ENCODE results near the gene RRAGB. TPM values are rescaled to one million over a fixed set of nuclear protein-coding genes. Genes with fewer than 3 reads are reported as not detected.
"Not testable (repeated sequence)": the region's sequence is repeated elsewhere in the genome, so short reads cannot be mapped to it uniquely, and the experiment has no call there.

The RRAGB gene, protein sequence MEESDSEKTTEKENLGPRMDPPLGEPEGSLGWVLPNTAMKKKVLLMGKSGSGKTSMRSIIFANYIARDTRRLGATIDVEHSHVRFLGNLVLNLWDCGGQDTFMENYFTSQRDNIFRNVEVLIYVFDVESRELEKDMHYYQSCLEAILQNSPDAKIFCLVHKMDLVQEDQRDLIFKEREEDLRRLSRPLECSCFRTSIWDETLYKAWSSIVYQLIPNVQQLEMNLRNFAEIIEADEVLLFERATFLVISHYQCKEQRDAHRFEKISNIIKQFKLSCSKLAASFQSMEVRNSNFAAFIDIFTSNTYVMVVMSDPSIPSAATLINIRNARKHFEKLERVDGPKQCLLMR
- 23.5 and 25.0 TPM in 2 replicates for total RNA-seq

DNA sequence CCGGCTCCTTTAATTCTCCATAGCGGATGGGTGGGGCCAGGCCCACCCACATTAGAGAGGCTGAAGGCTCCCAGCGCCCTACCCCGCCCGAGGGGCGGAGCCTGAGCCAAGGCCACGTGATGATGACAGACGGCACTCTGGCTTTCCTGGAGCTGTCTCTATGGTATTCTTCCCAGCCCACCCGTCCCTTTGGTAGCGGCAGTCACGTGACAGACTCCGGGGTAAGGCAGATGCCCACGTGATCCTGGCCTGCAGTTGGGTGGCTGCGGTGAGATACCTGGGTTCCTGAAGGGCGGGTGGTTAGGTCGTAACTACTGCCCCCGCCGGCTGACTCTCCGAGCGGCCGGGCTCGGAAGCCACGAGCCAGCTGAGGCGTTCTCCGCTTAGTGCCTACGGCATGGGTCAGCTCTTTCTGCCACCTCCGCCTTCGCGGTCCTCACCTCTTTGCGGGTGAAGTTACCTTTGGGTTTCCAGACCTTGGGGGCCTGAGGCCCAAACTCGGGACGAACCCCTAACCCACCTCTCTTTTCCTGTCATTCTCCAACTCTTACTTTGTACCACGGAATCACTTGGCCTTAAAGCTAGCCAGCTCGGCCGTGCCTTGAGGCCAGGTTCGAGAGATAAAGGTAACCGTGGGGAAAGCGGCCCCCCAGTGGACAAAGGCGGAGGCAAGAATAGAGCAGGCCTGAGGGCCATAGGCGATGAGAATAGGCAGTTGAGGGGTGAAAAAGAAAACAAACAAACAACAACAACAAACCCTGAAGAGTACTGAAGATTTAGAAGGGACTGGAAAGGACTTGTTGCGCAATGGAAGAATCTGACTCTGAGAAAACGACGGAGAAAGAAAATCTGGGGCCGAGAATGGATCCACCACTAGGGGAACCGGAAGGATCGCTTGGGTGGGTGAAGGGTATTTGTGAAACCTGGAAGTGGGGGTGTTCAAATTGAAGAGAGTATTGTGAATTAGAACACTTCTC lies at the start of gene RRAGB:
Gene RRAGB, plus strand, starts transcription at position 229 of the 977 bp plus-strand sequence. Its CDS starts 579 bp downstream, at position 808.
- TF ChIP-seq, protein P1, sequence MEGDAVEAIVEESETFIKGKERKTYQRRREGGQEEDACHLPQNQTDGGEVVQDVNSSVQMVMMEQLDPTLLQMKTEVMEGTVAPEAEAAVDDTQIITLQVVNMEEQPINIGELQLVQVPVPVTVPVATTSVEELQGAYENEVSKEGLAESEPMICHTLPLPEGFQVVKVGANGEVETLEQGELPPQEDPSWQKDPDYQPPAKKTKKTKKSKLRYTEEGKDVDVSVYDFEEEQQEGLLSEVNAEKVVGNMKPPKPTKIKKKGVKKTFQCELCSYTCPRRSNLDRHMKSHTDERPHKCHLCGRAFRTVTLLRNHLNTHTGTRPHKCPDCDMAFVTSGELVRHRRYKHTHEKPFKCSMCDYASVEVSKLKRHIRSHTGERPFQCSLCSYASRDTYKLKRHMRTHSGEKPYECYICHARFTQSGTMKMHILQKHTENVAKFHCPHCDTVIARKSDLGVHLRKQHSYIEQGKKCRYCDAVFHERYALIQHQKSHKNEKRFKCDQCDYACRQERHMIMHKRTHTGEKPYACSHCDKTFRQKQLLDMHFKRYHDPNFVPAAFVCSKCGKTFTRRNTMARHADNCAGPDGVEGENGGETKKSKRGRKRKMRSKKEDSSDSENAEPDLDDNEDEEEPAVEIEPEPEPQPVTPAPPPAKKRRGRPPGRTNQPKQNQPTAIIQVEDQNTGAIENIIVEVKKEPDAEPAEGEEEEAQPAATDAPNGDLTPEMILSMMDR (IDR thresholded peaks at IDR 0.05; ENCODE audit: insufficient read depth, low read depth, low read length) = peak; percentile 53
- peak; percentile 93 for DNase-seq (ENCODE audit: low read depth)
- peak within 1 kb of the TSS; percentile 82 for H3K4me3 ChIP-seq (ENCODE audit: low read depth, low read length)

DNA sequence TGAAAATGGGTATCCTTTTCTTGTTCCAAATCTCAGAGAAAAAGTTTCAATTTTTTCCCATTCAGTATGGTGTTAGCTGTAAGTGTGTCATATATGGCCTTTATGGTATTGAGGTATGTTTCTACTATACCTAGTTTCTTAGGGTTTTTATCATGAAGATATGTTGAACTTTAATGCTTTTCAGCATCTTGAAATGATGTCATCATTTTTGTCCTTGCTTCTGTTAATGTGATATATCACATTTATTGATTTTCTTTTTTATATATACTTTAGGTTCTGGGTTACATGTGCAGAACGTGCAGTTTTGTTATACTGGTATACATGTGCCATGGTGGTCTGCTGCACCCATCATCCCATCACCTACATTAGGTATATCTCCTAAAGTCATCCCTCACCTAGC lies 49.5 kb upstream of the RRAGB start:
- TF ChIP-seq, protein P1 (IDR thresholded peaks at IDR 0.05; ENCODE audit: insufficient read depth, low read depth, low read length) = no peak
- no peak for DNase-seq (ENCODE audit: low read depth)
- no peak overlapping the region for H3K4me3 ChIP-seq (ENCODE audit: low read depth, low read length)

DNA sequence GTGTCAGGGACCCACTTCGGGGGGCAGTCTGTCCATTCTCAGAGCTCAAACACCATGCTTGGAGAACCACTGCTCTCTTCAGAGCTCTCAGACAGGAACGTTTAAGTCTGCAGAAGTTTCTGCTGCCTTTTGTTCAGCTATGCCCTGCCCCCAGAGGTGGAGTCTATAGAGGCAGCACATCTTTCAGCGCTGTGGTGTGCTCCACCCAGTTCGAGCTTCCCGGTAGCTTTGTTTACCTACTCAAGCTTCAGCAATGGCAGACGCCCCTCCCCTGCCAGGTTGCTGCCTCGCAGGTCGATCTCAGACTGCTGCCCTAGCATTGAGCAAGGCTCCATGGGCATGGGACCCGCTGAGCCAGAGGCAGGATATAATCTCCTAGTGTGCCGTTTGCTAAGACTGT lies 29.0 kb upstream of the RRAGB start:
- DNase-seq (ENCODE audit: low read depth); H3K4me3 ChIP-seq (ENCODE audit: low read depth, low read length): not testable (repeated sequence)

DNA sequence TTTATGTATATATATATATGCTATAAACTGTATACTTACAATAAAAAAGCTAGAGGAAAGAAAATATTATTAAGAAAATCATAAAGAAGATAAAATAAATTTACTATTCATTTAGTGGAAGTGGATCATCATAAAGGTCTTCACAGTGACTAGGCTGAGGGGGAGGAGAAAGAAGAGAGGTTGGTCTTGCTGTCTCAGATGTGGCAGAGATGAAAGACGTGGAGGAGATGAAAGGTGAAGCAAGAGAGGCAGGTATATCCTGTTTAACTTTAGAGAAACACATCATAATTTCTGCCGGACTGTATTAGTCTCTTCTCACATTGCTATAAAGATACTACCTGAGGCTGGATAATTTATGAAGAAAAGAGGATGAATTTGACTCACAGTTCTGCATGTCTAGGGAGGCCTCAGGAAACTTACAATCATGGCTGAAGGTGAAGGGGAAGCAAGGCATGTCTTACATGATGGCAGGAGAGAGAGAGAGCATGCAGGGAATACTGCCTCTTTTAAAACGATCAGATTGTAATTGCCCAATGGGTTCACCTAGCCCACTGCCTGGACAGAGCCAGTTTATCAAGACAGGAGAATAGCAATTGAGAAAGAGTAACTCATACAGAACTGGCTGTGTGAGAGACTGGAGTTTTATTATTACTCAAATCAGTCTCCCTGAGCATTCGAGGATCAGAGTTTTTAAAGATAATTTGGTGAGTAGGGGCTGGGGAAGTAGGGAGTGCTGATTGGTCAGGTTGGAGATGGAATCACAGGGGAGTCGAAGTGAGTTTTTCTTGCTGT lies 22.1 kb upstream of the RRAGB start:
- no peak overlapping the region for H3K4me3 ChIP-seq (ENCODE audit: low read depth, low read length)

DNA sequence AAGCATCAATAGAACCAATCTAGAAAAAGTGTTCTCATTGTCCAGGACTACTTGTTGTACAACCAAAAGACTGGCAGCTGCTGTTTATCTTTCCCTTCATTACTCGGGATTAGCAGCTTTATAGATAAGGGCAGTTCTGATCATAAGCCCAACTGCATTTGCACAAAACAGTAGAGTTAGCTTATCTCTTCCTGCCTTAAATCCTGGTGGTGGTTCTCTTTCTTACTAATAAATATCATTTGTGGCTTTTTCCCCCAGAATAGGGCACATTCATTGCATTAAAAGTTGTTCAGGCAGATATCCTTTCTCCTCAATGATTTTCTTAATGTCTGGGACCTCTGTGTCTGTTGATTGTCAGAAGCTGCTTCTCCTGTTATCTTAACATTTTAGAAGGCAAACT lies 20.2 kb upstream of the RRAGB start:
- TF ChIP-seq, protein P1 (IDR thresholded peaks at IDR 0.05; ENCODE audit: insufficient read depth, low read depth, low read length) = no peak
- H3K4me3 ChIP-seq (ENCODE audit: low read depth, low read length) = no peak overlapping the region

More for the DNA sequence above, 22.1 kb upstream of the RRAGB start:
- no peak for DNase-seq (ENCODE audit: low read depth)
- TF ChIP-seq, protein P1 (IDR thresholded peaks at IDR 0.05; ENCODE audit: insufficient read depth, low read depth, low read length) = no peak

DNA sequence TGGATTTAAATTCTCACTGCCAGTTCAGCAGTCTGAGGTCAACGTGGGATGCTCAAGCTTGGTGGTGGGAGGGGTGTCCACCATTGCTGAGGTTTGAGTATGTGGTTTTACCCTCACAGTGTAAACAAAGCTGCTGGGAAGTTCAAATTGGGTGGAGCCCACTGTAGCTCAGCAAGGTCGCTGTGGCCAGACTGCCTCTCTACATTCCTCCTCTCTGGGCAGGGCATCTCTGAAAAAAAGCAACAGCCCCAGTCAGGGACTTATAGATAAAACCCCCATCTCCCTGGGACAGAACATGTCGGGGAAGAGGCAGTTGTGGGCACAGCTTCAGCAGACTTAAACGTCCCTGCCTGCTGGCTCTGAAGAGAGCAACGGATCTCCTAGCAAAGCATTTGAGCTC lies 14.9 kb upstream of the RRAGB start:
- TF ChIP-seq, protein P1 (IDR thresholded peaks at IDR 0.05; ENCODE audit: insufficient read depth, low read depth, low read length) = no peak
- no peak for DNase-seq (ENCODE audit: low read depth)
- no peak overlapping the region for H3K4me3 ChIP-seq (ENCODE audit: low read depth, low read length)

More for the DNA sequence above, 20.2 kb upstream of the RRAGB start:
- no peak for DNase-seq (ENCODE audit: low read depth)

DNA sequence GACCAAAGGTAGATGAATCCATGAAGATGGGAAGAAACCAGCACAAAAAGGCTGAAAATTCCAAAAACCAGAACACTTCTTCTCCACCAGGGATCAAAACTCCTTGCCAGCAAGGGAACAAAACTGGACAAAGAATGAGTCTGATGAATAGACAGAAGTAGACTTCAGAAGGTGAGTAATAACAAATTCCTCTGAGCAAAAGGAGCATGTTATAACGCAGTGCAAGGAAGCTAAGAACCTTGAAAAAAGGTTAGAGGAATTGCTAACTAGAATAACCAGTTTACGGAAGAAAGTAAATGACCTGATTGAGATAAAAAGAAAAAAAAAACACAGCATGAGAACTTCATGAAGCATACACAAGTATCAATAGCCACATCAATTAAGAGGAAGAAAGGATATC lies 14.1 kb upstream of the RRAGB start:
- not testable (repeated sequence) for DNase-seq (ENCODE audit: low read depth); H3K4me3 ChIP-seq (ENCODE audit: low read depth, low read length)

DNA sequence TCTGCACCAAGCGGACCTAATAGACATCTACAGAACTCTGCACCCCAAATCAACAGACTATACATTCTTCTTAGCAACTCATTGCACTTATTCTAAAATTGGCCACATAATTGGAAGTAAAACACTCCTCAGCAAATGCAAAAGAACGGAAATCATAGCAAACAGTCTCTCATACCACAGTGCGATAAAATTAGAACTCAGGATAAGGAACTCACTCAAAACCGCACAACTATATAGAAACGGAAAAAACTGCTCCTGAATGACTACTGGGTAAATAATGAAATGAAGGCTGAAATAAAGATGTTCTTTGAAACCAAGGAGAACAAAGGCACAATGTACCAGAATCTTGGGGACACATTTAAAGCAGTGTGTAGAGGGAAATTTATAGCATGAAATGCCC lies 12.5 kb upstream of the RRAGB start:
- not testable (repeated sequence) for H3K4me3 ChIP-seq (ENCODE audit: low read depth, low read length); DNase-seq (ENCODE audit: low read depth)

Measured in fibroblast of villous mesenchyme (primary cell).